Neural cell (in vitro differentiated cells): ENCODE data around the gene STOML3. TPM values are rescaled to one million over a fixed set of nuclear protein-coding genes. Genes with fewer than 3 reads are reported as not detected.

Experiments used
- H2AFZ ChIP-seq: fragments of 200-600, 300-800 bp; sonication (generic), shearing (Covaris generic); 2 replicates; pipeline ENCODE4 v1.6.0; 2014; ENCODE audit warnings: low read depth, mild to moderate bottlenecking, antibody characterized with exemption, low read length, moderate library complexity
- H3F3A ChIP-seq: fragments of 200-600 bp; shearing (Covaris generic); 2 replicates; pipeline ENCODE4 v1.6.1; 2016; ENCODE audit warnings: mild to moderate bottlenecking, moderate library complexity, mixed read lengths, antibody characterized with exemption, low read length; ENCODE audit not compliant: insufficient read depth, poor library complexity, severe bottlenecking
- H3K27ac ChIP-seq: fragments of 200-600, 300-800 bp; sonication (generic), shearing (Covaris generic); 2 replicates; pipeline ENCODE4 v1.5.1; 2014; ENCODE audit warnings: mild to moderate bottlenecking, low read length, moderate library complexity
- H3K27me3 ChIP-seq: fragments of 300-800, 200-600 bp; sonication (generic), shearing (Covaris generic); 2 replicates; pipeline ENCODE4 v1.6.0; 2014; ENCODE audit warnings: mild to moderate bottlenecking, low read depth, low read length, moderate library complexity; ENCODE audit not compliant: insufficient read depth
- H3K36me3 ChIP-seq: fragments of 300-800, 200-600 bp; sonication (generic), shearing (Covaris generic); 2 replicates; pipeline ENCODE4 v1.5.1; 2014; ENCODE audit warnings: mild to moderate bottlenecking, antibody characterized with exemption, low read length, moderate library complexity; ENCODE audit not compliant: insufficient read depth
- H3K4me2 ChIP-seq: fragments of 300-800, 200-600 bp; sonication (generic), shearing (Covaris generic); 2 replicates; pipeline ENCODE4 v1.6.0; 2014; ENCODE audit warnings: mild to moderate bottlenecking, low read length
- H3K4me3 ChIP-seq: fragments of 300-800, 200-600 bp; sonication (generic), shearing (Covaris generic); 2 replicates; pipeline ENCODE4 v1.5.1; 2014; ENCODE audit warnings: mild to moderate bottlenecking, low read length, moderate library complexity
- H3K79me2 ChIP-seq: fragments of 200-600 bp; shearing (Covaris generic); replicated peaks from 2 replicates; pipeline ENCODE4 v1.6.0; 2014; ENCODE audit warnings: mild to moderate bottlenecking, low read length, moderate library complexity; ENCODE audit not compliant: insufficient read depth
- H3K9ac ChIP-seq: fragments of 300-800, 200-600 bp; sonication (generic), shearing (Covaris generic); 2 replicates; pipeline ENCODE4 v1.6.1; 2016; ENCODE audit warnings: mild to moderate bottlenecking, low read length, mixed read lengths
- H3K9me2 ChIP-seq: fragments of 200-600 bp; shearing (Covaris generic); 2 replicates; pipeline ENCODE4 v1.6.1; 2016; ENCODE audit warnings: mild to moderate bottlenecking, low read length, mixed read lengths; ENCODE audit not compliant: insufficient read depth
- H3K9me3 ChIP-seq: fragments of 200-600, 300-800 bp; sonication (generic), shearing (Covaris generic); 2 replicates; pipeline ENCODE4 v1.6.1; 2016; ENCODE audit warnings: mild to moderate bottlenecking, mixed run types, low read length, moderate library complexity, mixed read lengths
- H4K20me1 ChIP-seq: fragments of 200-600 bp; shearing (Covaris generic); 2 replicates; pipeline ENCODE4 v1.6.1; 2016; ENCODE audit warnings: mild to moderate bottlenecking, mixed run types; ENCODE audit not compliant: insufficient read depth
- EP300 ChIP-seq: fragments of 450-650 bp; conservative IDR thresholded peaks from 2 replicates; pipeline ENCODE4 v1.6.1; 2014; ENCODE audit warnings: antibody characterized with exemption, mild to moderate bottlenecking, moderate library complexity; ENCODE audit not compliant: poor library complexity, severe bottlenecking
- EZH2 ChIP-seq: fragments of 200-600, 300-800 bp; shearing (Covaris generic), sonication (generic); IDR thresholded peaks from 2 replicates; pipeline ENCODE4 v1.6.1; 2014; ENCODE audit warnings: antibody characterized with exemption, low read length, borderline replicate concordance, mild to moderate bottlenecking; ENCODE audit not compliant: insufficient read depth, poor library complexity, severe bottlenecking
- MXI1 ChIP-seq: fragments of 450-650 bp; conservative IDR thresholded peaks from 2 replicates; pipeline ENCODE4 v1.6.1; 2014; ENCODE audit warnings: antibody characterized with exemption, mild to moderate bottlenecking; ENCODE audit not compliant: poor library complexity, severe bottlenecking
- POLR2AphosphoS5 ChIP-seq: IDR thresholded peaks from 2 replicates; pipeline ENCODE4 v1.6.1; 2012
- RAD21 ChIP-seq: fragments of 450-650 bp; conservative IDR thresholded peaks from 2 replicates; pipeline ENCODE4 v1.6.1; 2014; ENCODE audit warnings: antibody characterized with exemption, mild to moderate bottlenecking, moderate library complexity
- SMC3 ChIP-seq: fragments of 450-650 bp; conservative IDR thresholded peaks from 2 replicates; pipeline ENCODE4 v1.6.1; 2014; ENCODE audit warnings: antibody characterized with exemption, mild to moderate bottlenecking, moderate library complexity; ENCODE audit not compliant: poor library complexity
- TAF1 ChIP-seq: IDR thresholded peaks from 2 replicates; pipeline ENCODE4 v1.6.1; 2012; ENCODE audit warnings: low read depth
- polyA plus RNA-seq: library from polyadenylated mRNA; depleted of rRNA; stranded (reverse); fragments of >200 nt; gene quantifications from 2 replicates; pipeline ENCODE4 v1.2.3, GENCODE V29; 2014
- TF ChIP-seq, protein P1 (sequence below): IDR thresholded peaks from 2 replicates; pipeline ENCODE4 v1.6.1; 2012; ENCODE audit warnings: borderline replicate concordance
- TF ChIP-seq, protein P2 (sequence below): fragments of 450-650 bp; IDR thresholded peaks from 2 replicates; pipeline ENCODE4 v1.5.1; 2014; ENCODE audit warnings: antibody characterized with exemption, mild to moderate bottlenecking, moderate library complexity; ENCODE audit not compliant: poor library complexity, severe bottlenecking

STOML3 gene
- polyA plus RNA-seq, 1 donor from 2014 or later, result not detected

DNA sequence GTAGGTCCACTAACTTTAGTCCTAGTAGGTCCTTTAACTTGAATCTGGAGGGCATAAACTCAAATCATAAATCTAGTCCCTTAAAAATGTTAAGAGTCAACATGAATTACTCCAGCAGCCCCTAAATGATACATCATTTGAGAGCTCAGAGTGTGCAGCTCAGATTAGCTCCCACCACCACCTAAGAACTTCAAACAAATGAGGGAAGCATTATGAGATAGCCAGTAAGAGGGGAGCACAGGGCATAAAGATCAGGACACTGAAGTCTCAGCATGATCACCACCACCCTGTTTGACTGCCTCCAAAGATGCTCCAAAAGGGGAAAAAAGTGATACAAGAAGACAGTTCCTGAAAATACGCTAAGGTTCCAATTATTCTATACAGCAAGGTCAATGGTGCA is 41.5 kb upstream of the STOML3 start:
- no peaks in the 10 kb centered on the region for H3K9me3 ChIP-seq
- no peak overlapping the region for H3K9ac ChIP-seq
- peaks cover 59% of the 10 kb centered on the region for H3K79me2 ChIP-seq
- H3K36me3 ChIP-seq, result peaks cover 1% of the 10 kb centered on the region
- H3K27me3 ChIP-seq, result no peaks in the 10 kb centered on the region
- no peak overlapping the region for H3K4me3 ChIP-seq
- no peak overlapping the region for H3K27ac ChIP-seq
- no peaks in the 10 kb centered on the region for H3K9me2 ChIP-seq
- no peak overlapping the region for H3K4me2 ChIP-seq
- H3F3A ChIP-seq, result no peaks in the 10 kb centered on the region
- TF ChIP-seq POLR2AphosphoS5 (no peak), EZH2 (no peak)
- TF ChIP-seq, protein P1, sequence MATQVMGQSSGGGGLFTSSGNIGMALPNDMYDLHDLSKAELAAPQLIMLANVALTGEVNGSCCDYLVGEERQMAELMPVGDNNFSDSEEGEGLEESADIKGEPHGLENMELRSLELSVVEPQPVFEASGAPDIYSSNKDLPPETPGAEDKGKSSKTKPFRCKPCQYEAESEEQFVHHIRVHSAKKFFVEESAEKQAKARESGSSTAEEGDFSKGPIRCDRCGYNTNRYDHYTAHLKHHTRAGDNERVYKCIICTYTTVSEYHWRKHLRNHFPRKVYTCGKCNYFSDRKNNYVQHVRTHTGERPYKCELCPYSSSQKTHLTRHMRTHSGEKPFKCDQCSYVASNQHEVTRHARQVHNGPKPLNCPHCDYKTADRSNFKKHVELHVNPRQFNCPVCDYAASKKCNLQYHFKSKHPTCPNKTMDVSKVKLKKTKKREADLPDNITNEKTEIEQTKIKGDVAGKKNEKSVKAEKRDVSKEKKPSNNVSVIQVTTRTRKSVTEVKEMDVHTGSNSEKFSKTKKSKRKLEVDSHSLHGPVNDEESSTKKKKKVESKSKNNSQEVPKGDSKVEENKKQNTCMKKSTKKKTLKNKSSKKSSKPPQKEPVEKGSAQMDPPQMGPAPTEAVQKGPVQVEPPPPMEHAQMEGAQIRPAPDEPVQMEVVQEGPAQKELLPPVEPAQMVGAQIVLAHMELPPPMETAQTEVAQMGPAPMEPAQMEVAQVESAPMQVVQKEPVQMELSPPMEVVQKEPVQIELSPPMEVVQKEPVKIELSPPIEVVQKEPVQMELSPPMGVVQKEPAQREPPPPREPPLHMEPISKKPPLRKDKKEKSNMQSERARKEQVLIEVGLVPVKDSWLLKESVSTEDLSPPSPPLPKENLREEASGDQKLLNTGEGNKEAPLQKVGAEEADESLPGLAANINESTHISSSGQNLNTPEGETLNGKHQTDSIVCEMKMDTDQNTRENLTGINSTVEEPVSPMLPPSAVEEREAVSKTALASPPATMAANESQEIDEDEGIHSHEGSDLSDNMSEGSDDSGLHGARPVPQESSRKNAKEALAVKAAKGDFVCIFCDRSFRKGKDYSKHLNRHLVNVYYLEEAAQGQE, result no peak
- TF ChIP-seq, protein P2, sequence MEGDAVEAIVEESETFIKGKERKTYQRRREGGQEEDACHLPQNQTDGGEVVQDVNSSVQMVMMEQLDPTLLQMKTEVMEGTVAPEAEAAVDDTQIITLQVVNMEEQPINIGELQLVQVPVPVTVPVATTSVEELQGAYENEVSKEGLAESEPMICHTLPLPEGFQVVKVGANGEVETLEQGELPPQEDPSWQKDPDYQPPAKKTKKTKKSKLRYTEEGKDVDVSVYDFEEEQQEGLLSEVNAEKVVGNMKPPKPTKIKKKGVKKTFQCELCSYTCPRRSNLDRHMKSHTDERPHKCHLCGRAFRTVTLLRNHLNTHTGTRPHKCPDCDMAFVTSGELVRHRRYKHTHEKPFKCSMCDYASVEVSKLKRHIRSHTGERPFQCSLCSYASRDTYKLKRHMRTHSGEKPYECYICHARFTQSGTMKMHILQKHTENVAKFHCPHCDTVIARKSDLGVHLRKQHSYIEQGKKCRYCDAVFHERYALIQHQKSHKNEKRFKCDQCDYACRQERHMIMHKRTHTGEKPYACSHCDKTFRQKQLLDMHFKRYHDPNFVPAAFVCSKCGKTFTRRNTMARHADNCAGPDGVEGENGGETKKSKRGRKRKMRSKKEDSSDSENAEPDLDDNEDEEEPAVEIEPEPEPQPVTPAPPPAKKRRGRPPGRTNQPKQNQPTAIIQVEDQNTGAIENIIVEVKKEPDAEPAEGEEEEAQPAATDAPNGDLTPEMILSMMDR, result no peak
- H2AFZ ChIP-seq, result no peak overlapping the region
- H4K20me1 ChIP-seq, result no peaks in the 10 kb centered on the region

DNA sequence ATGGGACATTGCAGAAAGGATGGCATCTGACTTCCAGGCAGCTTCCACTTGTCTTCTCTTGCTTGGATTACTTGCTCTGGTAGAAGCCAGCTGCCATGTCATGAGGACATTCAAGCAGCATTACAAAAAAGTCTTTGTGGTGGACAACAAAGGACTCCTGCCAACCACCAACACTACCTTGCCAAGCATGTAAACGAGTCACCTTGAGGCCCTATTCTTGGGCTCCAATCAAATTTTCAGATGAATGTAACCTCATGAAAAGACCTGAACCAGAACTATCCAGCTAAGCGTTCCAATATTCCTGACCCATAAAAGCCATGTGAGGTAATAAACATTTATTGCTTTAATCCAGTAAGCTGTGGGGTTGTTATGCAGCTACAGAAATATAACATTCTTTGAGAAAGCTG is 34.8 kb upstream of the STOML3 start:
- Histone ChIP-seq H3K9me3 (no peaks in the 10 kb centered on the region), H3K9me2 (no peaks in the 10 kb centered on the region), H3K36me3 (peaks cover 11% of the 10 kb centered on the region), H3K4me2 (no peak overlapping the region), H3K27ac (no peak overlapping the region), H3K79me2 (no peaks in the 10 kb centered on the region), H2AFZ (no peak overlapping the region), H4K20me1 (no peaks in the 10 kb centered on the region), H3K4me3 (no peak overlapping the region), H3K9ac (no peak overlapping the region), H3F3A (no peaks in the 10 kb centered on the region), H3K27me3 (no peaks in the 10 kb centered on the region)
- TF ChIP-seq POLR2AphosphoS5 (no peak), EP300 (no peak), SMC3 (no peak), EZH2 (no peak), RAD21 (no peak), TAF1 (no peak), MXI1 (no peak)
- TF ChIP-seq, protein P2, result no peak
- TF ChIP-seq, protein P1, result no peak
